Upper lobe of left lung (tissue), 6 donors: Measurements from ENCODE around the gene CSNK2B. TPM values are rescaled to one million over a fixed set of nuclear protein-coding genes. Genes with fewer than 3 reads are reported as not detected.
A peak's percentile ranks its signal among the peaks of the same experiment; 100 is the strongest.

Experiments
- ATAC-seq, 2 donors: fragments of 200-7000 bp; cut with Tn5 transposase; one replicate each; pipeline ENCODE4 v1.9.1; 2022; ENCODE audit warnings: mild to moderate bottlenecking in 2 of 2, moderate library complexity in 2 of 2; ENCODE audit not compliant: low FRiP score in 2 of 2
- DNase-seq, 2 donors: peaks; one replicate each; pipeline ENCODE4 v3.0.0-alpha.2; 2019 to 2020
- H3K27ac ChIP-seq, 4 donors: fragments of 200-600 bp; sonication (generic); one replicate each; pipeline ENCODE4 v1.5.1; 2016 to 2019
- H3K27me3 ChIP-seq, 4 donors: fragments of 200-600 bp; sonication (generic); one replicate each; pipeline ENCODE4 v1.5.1; 2017 to 2019
- H3K36me3 ChIP-seq, 4 donors: fragments of 200-600 bp; sonication (generic); one replicate each; pipeline ENCODE4 v1.5.1; 2016 to 2019
- H3K4me1 ChIP-seq, 4 donors: fragments of 200-600 bp; sonication (generic); one replicate each; pipeline ENCODE4 v1.5.1; 2018 to 2019
- H3K4me3 ChIP-seq, 4 donors: fragments of 200-600 bp; sonication (generic); one replicate each; pipeline ENCODE4 v1.5.1; 2017 to 2019; ENCODE audit warnings: mild to moderate bottlenecking in 2 of 4, moderate library complexity in 1 of 4
- H3K9me3 ChIP-seq, 4 donors: fragments of 200-600 bp; sonication (generic); one replicate each; pipeline ENCODE4 v1.5.1; 2018 to 2019
- EP300 ChIP-seq, 4 donors: sonication (generic); formaldehyde crosslinking; IDR thresholded peaks; one replicate each; pipeline ENCODE4 v1.5.1; 2017; ENCODE audit warnings: antibody characterized with exemption in 4 of 4, control low read depth in 2 of 4
- POLR2A ChIP-seq, 4 donors: fragments of 450-650 bp; IDR thresholded peaks; one replicate each; pipeline ENCODE4 v1.5.1; 2016 to 2017; ENCODE audit warnings: antibody characterized with exemption in 4 of 4, mild to moderate bottlenecking in 2 of 4
- POLR2AphosphoS5 ChIP-seq, 2 donors: sonication (generic); formaldehyde crosslinking; IDR thresholded peaks; one replicate each; pipeline ENCODE4 v1.5.1; 2017; ENCODE audit warnings: antibody characterized with exemption in 2 of 2
- WGBS, 2 donors: methylation state at CpG; one replicate each; pipeline ENCODE4 v1.1.5; 2017 to 2018; 5-methylcytosine and 5-hydroxymethylcytosine counted together
- total RNA-seq, 6 donors: library from RNA; depleted of rRNA in 4 of 6; stranded (reverse); fragments of >200 nt in 4 of 6; gene quantifications; one replicate each; pipeline versions ENCODE4 v1.1.0 to v1.2.1, GENCODE V29; 2016 to 2021
- TF ChIP-seq, protein P1 (sequence below), 6 experiments: fragments of 450-650 bp in 4 of 6; fragments of 200-600 bp in 2 of 6; sonication (generic) in 2 of 6; IDR thresholded peaks; one replicate each; pipeline ENCODE4 v1.5.1; 2016 to 2019; ENCODE audit warnings: antibody characterized with exemption in 6 of 6
- donor health status: DM: no; HTN: no; CAD: no; lungs with moderate emphysema.
- donor health status: DM: no; HTN: yes; CAD: no; lungs with severe emphysema.

Gene CSNK2B
- total RNA-seq = 100 to 1,000 TPM; 105 to 172 (median 130) TPM

DNA sequence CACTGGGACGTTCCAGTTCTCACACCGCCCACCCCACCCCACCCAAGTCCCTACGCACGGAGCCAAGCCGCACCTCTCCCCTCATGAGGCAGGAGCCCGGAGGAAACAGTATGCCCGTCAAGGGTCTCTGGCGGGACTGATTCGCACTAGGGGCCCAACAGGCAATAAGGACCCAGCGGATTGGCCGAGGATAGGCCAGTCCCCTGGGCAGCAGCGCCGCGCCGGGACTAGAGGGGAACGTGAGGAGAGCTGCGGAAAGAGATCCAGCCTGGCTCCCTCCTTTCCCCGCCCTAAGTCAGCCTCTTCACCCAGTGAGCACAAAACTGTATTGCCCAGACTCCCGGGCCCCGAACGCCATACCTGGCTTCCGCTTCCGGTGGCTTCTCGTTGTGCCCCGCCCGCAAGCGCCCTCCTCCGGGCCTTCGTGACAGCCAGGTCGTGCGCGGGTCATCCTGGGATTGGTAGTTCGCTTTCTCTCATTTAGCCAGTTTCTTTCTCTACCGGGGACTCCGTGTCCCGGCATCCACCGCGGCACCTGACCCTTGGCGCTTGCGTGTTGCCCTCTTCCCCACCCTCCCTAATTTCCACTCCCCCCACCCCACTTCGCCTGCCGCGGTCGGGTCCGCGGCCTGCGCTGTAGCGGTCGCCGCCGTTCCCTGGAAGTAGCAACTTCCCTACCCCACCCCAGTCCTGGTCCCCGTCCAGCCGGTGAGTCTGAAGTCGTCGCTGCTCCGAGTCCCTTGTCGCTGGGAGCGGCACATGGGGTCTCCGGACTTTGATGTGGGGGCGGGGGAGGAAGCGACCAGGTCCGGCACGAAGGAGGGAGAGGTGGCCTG lies at the start of gene CSNK2B:
Gene CSNK2B (plus strand): TSS at position 580 of the 836 bp plus-strand sequence. CDS start 752 bp downstream, outside the sequence.
- Histone ChIP-seq H3K27me3 (no peaks in the 10 kb centered on the region), H3K4me3 (peak within 1 kb of the TSS; percentile 71 to 96 (median 84)), H3K27ac (peak within 1 kb of the TSS; percentile 95 to 98 (median 97)), H3K36me3 (peaks cover 26 to 58% (median 44%) of the 10 kb centered on the region in 4 donors), H3K4me1 (peaks cover 30 to 67% (median 45%) of the 10 kb centered on the region in 4 donors), H3K9me3 (no peaks in the 10 kb centered on the region)
- 0% methylated on average over 10 to 52 of the region's 63 CpGs for WGBS, 2 donors
- peak; percentile 98 to 100 for DNase-seq
- ATAC-seq = peak; percentile 96 to 97
- peak in 3 of 4 donors; percentile 72 to 91 (median 86) for TF ChIP-seq POLR2A (IDR thresholded peaks at IDR 0.05)
- peak; percentile 75 to 83 for TF ChIP-seq POLR2AphosphoS5 (IDR thresholded peaks at IDR 0.05)
- TF ChIP-seq EP300 (IDR thresholded peaks at IDR 0.05) = no peak
- TF ChIP-seq, protein P1, sequence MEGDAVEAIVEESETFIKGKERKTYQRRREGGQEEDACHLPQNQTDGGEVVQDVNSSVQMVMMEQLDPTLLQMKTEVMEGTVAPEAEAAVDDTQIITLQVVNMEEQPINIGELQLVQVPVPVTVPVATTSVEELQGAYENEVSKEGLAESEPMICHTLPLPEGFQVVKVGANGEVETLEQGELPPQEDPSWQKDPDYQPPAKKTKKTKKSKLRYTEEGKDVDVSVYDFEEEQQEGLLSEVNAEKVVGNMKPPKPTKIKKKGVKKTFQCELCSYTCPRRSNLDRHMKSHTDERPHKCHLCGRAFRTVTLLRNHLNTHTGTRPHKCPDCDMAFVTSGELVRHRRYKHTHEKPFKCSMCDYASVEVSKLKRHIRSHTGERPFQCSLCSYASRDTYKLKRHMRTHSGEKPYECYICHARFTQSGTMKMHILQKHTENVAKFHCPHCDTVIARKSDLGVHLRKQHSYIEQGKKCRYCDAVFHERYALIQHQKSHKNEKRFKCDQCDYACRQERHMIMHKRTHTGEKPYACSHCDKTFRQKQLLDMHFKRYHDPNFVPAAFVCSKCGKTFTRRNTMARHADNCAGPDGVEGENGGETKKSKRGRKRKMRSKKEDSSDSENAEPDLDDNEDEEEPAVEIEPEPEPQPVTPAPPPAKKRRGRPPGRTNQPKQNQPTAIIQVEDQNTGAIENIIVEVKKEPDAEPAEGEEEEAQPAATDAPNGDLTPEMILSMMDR (IDR thresholded peaks at IDR 0.05) = no peak

DNA sequence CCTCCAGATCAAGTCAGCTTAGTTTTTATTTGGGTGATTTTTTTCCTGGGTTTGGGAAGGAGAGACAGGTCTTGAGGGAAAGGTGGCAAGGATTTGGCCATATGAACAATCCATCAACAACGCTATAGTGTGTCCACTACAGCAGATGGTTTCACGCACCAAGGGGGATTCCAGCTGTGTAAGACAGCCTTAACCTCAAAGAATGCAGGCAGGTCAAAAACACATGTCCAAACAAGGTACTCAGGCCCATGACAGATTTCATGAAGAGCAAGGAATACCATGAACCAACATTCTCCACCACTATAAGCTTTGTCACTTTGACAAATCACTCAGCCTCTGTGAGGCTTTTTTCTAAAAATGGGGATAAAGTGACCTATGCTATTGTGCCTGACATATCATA lies 48.9 kb upstream of the CSNK2B start:
- H3K27ac ChIP-seq = no peak overlapping the region
- H3K4me1 ChIP-seq = peaks cover 7 to 22% (median 15%) of the 10 kb centered on the region in 4 donors
- H3K9me3 ChIP-seq = no peaks in the 10 kb centered on the region
- no peak overlapping the region for H3K4me3 ChIP-seq
- WGBS, 2 donors = 86 to 87% methylated on average over 2 of the region's 2 CpGs
- H3K36me3 ChIP-seq = no peaks in the 10 kb centered on the region
- no peaks in the 10 kb centered on the region for H3K27me3 ChIP-seq
- DNase-seq (no peak), ATAC-seq (no peak)
- TF ChIP-seq EP300 (IDR thresholded peaks at IDR 0.05) (no peak), POLR2AphosphoS5 (IDR thresholded peaks at IDR 0.05) (no peak), POLR2A (IDR thresholded peaks at IDR 0.05) (no peak)
- TF ChIP-seq, protein P1 (IDR thresholded peaks at IDR 0.05) = no peak

DNA sequence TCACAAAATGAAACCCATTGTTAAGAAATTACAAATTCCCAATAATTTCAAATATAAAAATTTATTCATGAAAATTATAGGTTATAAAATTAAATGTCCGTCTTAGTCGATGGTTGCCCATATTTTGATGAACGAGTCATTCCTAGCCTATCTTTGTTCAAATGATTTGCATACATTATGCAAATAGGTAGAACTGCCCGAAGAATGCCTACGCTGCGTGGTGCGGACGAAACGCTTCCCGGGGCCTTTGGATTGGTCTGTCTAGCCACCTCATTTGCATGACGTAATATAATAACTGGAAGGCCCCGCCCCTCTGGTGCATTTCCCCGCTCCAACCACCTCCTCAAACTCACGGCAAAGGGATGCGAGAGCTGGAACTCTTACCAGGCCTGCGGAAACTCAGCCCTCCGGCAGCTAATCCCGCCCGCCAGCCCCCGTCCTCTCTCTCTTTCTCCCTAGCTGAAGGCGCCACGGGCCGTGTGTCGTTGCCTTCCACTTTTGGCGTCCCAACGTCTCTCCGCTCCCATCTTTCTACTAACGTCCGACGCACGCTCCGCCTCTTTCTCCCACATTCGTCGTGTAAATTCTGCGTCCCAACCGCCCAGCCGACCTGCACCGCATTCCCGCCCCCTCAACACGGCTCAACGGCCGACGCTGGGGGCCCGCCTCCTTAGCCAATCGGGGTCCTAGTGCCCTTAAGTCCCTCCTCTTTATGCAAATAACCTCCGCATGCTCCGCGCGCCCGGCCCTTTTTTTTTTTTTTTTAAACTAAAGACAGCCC lies 45.9 kb upstream of the CSNK2B start:
- H3K36me3 ChIP-seq = peaks cover 15 to 22% (median 18%) of the 10 kb centered on the region in 4 donors
- peak overlapping the region in 3 of 4 donors; percentile 79 to 92 (median 82) for H3K4me3 ChIP-seq
- H3K27ac ChIP-seq = peak overlapping the region; percentile 97 to 100 (median 98)
- WGBS, 2 donors = 0 to 1% methylated on average over 48 to 50 of the region's 50 CpGs
- H3K27me3 ChIP-seq = no peaks in the 10 kb centered on the region
- DNase-seq (peak; percentile 96 to 98), ATAC-seq (peak; percentile 96 to 97)
- H3K9me3 ChIP-seq = no peaks in the 10 kb centered on the region
- TF ChIP-seq POLR2AphosphoS5 (IDR thresholded peaks at IDR 0.05) = peak; percentile 94
- TF ChIP-seq, protein P1 (IDR thresholded peaks at IDR 0.05) = peak in 3 of 6 experiments; percentile 9 to 34 (median 27)
- peak; percentile 57 to 98 (median 93) for TF ChIP-seq POLR2A (IDR thresholded peaks at IDR 0.05)
- TF ChIP-seq EP300 (IDR thresholded peaks at IDR 0.05) = no peak
- H3K4me1 ChIP-seq = peaks cover 15 to 27% (median 19%) of the 10 kb centered on the region in 4 donors

DNA sequence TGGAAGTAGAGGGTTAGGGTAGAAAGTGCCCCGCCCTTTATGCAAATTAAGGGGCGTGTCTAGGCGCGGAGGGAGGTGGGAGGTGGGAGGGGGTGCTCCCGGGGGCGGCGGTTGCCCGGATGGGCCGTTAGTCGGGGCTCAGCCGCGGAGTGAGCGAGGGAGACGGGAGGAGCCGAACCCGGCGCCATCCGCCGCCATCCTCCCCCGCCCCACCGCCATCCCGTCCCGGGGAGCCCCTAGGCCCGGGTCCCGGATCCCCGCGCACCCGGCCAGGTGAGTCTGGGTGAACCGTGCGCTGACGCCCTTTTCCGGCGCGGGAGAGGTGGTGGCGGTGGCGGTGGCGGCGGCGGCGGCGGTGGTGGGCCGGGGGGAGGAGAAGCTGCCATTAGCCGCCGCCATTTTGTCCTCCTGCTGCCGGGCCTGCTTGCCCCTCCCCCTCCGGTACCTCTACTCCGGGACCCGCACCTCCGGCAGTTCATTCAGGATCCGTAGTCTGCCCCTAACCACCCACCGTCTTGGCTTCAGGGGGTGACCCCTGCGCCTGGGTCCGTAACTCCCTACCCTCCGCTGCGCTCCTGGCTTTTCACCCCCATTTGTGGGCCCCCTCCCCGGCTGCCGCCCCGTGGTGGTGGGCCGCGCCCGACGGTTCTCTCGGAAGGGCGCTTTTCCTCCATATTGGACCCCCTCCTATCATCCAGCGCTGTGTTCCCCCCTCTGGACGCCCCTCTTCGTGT lies 45.1 kb upstream of the CSNK2B start, which contains the start of gene PRRC2A:
Gene PRRC2A (plus strand): TSS at position 130 of the 734 bp plus-strand sequence. CDS start 2,075 bp downstream, outside the sequence.
- TF ChIP-seq EP300 (IDR thresholded peaks at IDR 0.05) = no peak
- TF ChIP-seq POLR2AphosphoS5 (IDR thresholded peaks at IDR 0.05) = peak; percentile 28 to 45
- TF ChIP-seq POLR2A (IDR thresholded peaks at IDR 0.05) = peak in 3 of 4 donors; percentile 35 to 71 (median 48)
- TF ChIP-seq, protein P1 (IDR thresholded peaks at IDR 0.05) = peak in 1 of 6 experiments; percentile 9
- Histone ChIP-seq H3K36me3 (peaks cover 23 to 29% (median 26%) of the 10 kb centered on the region in 4 donors), H3K27ac (peak within 1 kb of the TSS; percentile 97 to 100 (median 98)), H3K4me3 (peak within 1 kb of the TSS; percentile 71 to 92 (median 80)), H3K9me3 (no peaks in the 10 kb centered on the region), H3K4me1 (peaks cover 15 to 27% (median 19%) of the 10 kb centered on the region in 4 donors), H3K27me3 (no peaks in the 10 kb centered on the region)
- peak; percentile 19 to 70 for ATAC-seq
- peak; percentile 80 to 96 for DNase-seq
- 1% methylated on average over 30 to 40 of the region's 67 CpGs for WGBS, 2 donors
